Astrocyte (in vitro differentiated cells and primary cell): Measurements from ENCODE around the gene SATB1. TPM values are rescaled to one million over a fixed set of nuclear protein-coding genes. Genes with fewer than 3 reads are reported as not detected.

Experiments used
- DNase-seq: peaks from one replicate; pipeline ENCODE4 v3.0.0-alpha.2; 2010; ENCODE audit warnings: low read depth
- FAIRE-seq: peaks from 2 replicates; lab custom pipeline; 2011; peaks lifted over from hg19 to GRCh38; lab: Jason Lieb, UNC
- H2AFZ ChIP-seq: 2 replicates; pipeline ENCODE4 v1.6.0; 2012; ENCODE audit warnings: low read depth, low read length, inconsistent platforms
- H3K27ac ChIP-seq: 2 replicates; pipeline ENCODE4 v1.5.1; 2011; ENCODE audit warnings: low read depth, low read length, inconsistent platforms
- H3K27me3 ChIP-seq: 2 replicates; pipeline ENCODE4 v1.6.0; 2011; ENCODE audit warnings: low read length, inconsistent platforms; ENCODE audit not compliant: insufficient read depth
- H3K36me3 ChIP-seq: 2 replicates; pipeline ENCODE4 v1.5.1; 2011; ENCODE audit warnings: low read length, inconsistent platforms; ENCODE audit not compliant: insufficient read depth
- H3K4me1 ChIP-seq: 2 replicates; pipeline ENCODE4 v1.5.1; 2011; ENCODE audit warnings: low read length, inconsistent platforms; ENCODE audit not compliant: insufficient read depth
- H3K4me2 ChIP-seq: 2 replicates; pipeline ENCODE4 v1.6.0; 2012; ENCODE audit warnings: low read length, inconsistent platforms
- H3K4me3 ChIP-seq: 2 replicates; pipeline ENCODE4 v1.5.1; 2011; ENCODE audit warnings: low read depth, mild to moderate bottlenecking, low read length, inconsistent platforms; ENCODE audit not compliant: insufficient read depth
- H3K79me2 ChIP-seq: 2 replicates; pipeline ENCODE4 v1.6.0; 2012; ENCODE audit warnings: mild to moderate bottlenecking, low read length, inconsistent platforms; ENCODE audit not compliant: insufficient read depth
- H3K9ac ChIP-seq: 2 replicates; pipeline ENCODE4 v1.6.0; 2012; ENCODE audit warnings: mild to moderate bottlenecking, low read length, inconsistent platforms
- H3K9me3 ChIP-seq: 2 replicates; pipeline ENCODE4 v1.5.1; 2012; ENCODE audit warnings: low read depth, mild to moderate bottlenecking, low read length, inconsistent platforms; ENCODE audit not compliant: insufficient read depth
- H4K20me1 ChIP-seq: 2 replicates; pipeline ENCODE4 v1.6.0; 2012; ENCODE audit warnings: low read length, inconsistent platforms; ENCODE audit not compliant: insufficient read depth
- H3K27ac Mint-ChIP-seq: one replicate; pipeline ENCODE4 v1.8.0; 2021; ENCODE audit warnings: mild to moderate bottlenecking, mixed read lengths; ENCODE audit not compliant: unreplicated experiment
- H3K27me3 Mint-ChIP-seq: one replicate; pipeline ENCODE4 v1.8.0; 2021; ENCODE audit warnings: low read depth, mixed read lengths; ENCODE audit not compliant: unreplicated experiment
- H3K36me3 Mint-ChIP-seq: one replicate; pipeline ENCODE4 v1.8.0; 2021; ENCODE audit warnings: low read depth, mixed read lengths; ENCODE audit not compliant: unreplicated experiment
- H3K4me1 Mint-ChIP-seq: one replicate; pipeline ENCODE4 v1.8.0; 2021; ENCODE audit warnings: low read depth, mixed read lengths; ENCODE audit not compliant: unreplicated experiment
- H3K4me3 Mint-ChIP-seq: one replicate; pipeline ENCODE4 v1.8.0; 2021; ENCODE audit warnings: mild to moderate bottlenecking, moderate library complexity, mixed read lengths; ENCODE audit not compliant: unreplicated experiment
- H3K9me3 Mint-ChIP-seq: one replicate; pipeline ENCODE4 v1.8.0; 2021; ENCODE audit warnings: mild to moderate bottlenecking, mixed read lengths; ENCODE audit not compliant: unreplicated experiment
- CTCF ChIP-seq: IDR thresholded peaks from 2 replicates; pipeline ENCODE4 v1.5.1; 2011; ENCODE audit warnings: low read depth, mild to moderate bottlenecking, inconsistent platforms, low read length, moderate library complexity; ENCODE audit not compliant: insufficient read depth
- EZH2 ChIP-seq: IDR thresholded peaks from 2 replicates; pipeline ENCODE4 v1.6.1; 2012; ENCODE audit warnings: mild to moderate bottlenecking, low read length, inconsistent platforms; ENCODE audit not compliant: insufficient read depth
- total RNA-seq: library from RNA; stranded (reverse); gene quantifications from 2 replicates; pipeline ENCODE4 v1.2.1, GENCODE V29; 2021

SATB1 gene
- total RNA-seq, 1 donor from 2014 or later = 18.0 TPM

- peaks cover 3% of the 10 kb centered on the region for H4K20me1 ChIP-seq
- H3K4me3 ChIP-seq = peak overlapping the region; percentile 70
- Mint-ChIP-seq H3K36me3 (no peaks in the 10 kb centered on the region), H3K27ac (no peak overlapping the region), H3K9me3 (no peaks in the 10 kb centered on the region), H3K4me1 (peaks cover 16% of the 10 kb centered on the region), H3K4me3 (peak overlapping the region; percentile 51), H3K27me3 (peaks cover 20% of the 10 kb centered on the region)
- H3K36me3 ChIP-seq = no peaks in the 10 kb centered on the region
- H2AFZ ChIP-seq = peak overlapping the region; percentile 93
- H3K27ac ChIP-seq = no peak overlapping the region
- TF ChIP-seq EZH2 (no peak), CTCF (no peak)
- DNase-seq (no peak), FAIRE-seq (no peak)
- H3K9me3 ChIP-seq = no peaks in the 10 kb centered on the region
- H3K27me3 ChIP-seq = peaks cover 29% of the 10 kb centered on the region
- H3K4me1 ChIP-seq = peaks cover 14% of the 10 kb centered on the region
- H3K79me2 ChIP-seq = no peaks in the 10 kb centered on the region
- H3K9ac ChIP-seq = peak overlapping the region; percentile 65
- peak overlapping the region; percentile 98 for H3K4me2 ChIP-seq
Measured at GRCh38 chr3:18442756-18443664, 17.9 kb upstream of the SATB1 start.

- H3K79me2 ChIP-seq = no peaks in the 10 kb centered on the region
- DNase-seq (no peak), FAIRE-seq (no peak)
- no peak overlapping the region for H3K4me2 ChIP-seq
- Mint-ChIP-seq H3K4me1 (peaks cover 16% of the 10 kb centered on the region), H3K9me3 (no peaks in the 10 kb centered on the region), H3K4me3 (no peak overlapping the region), H3K27me3 (peaks cover 20% of the 10 kb centered on the region), H3K27ac (no peak overlapping the region), H3K36me3 (no peaks in the 10 kb centered on the region)
- H4K20me1 ChIP-seq = peaks cover 3% of the 10 kb centered on the region
- H3K9ac ChIP-seq = no peak overlapping the region
- no peak overlapping the region for H3K27ac ChIP-seq
- peaks cover 14% of the 10 kb centered on the region for H3K4me1 ChIP-seq
- H3K9me3 ChIP-seq = no peaks in the 10 kb centered on the region
- no peaks in the 10 kb centered on the region for H3K36me3 ChIP-seq
- TF ChIP-seq EZH2 (no peak), CTCF (no peak)
- no peak overlapping the region for H3K4me3 ChIP-seq
- H3K27me3 ChIP-seq = peaks cover 19% of the 10 kb centered on the region
- no peak overlapping the region for H2AFZ ChIP-seq
Measured at GRCh38 chr3:18441551-18441950, 16.4 kb upstream of the SATB1 start.
